Measurements from ENCODE around the gene FAHD1.

FAHD1 gene

DNA sequence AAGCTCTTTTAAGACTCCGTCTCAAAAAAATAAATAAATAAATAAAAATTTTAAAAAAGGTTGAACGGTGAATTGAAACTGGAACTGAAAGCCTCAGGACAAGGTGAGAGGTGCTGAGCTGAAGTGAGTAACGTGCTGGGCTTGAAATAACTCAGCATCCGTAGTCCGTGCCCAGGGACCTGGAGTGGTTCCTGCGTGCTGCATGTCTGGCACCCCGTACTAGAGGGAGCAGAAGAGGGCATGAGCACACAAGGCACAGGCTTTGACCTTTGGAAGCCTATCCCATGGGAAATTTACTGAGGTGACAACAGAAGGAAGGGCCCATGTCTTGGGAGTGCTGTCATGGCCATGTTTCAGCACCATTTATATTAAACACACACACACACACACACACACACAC is 49.5 kb downstream of the FAHD1 start:
- Mint-ChIP-seq H3K4me3 (no peak overlapping the region), H3K36me3 (ENCODE audit: low read depth) (peaks cover 5% of the 10 kb centered on the region), H3K9me3 (peaks cover 7% of the 10 kb centered on the region), H3K27me3 (ENCODE audit: low read depth, poor library complexity) (peaks cover 84% of the 10 kb centered on the region), H3K27ac (no peak overlapping the region), H3K4me1 (peaks cover 29% of the 10 kb centered on the region)
- no peak for DNase-seq
- TF ChIP-seq, protein P1, sequence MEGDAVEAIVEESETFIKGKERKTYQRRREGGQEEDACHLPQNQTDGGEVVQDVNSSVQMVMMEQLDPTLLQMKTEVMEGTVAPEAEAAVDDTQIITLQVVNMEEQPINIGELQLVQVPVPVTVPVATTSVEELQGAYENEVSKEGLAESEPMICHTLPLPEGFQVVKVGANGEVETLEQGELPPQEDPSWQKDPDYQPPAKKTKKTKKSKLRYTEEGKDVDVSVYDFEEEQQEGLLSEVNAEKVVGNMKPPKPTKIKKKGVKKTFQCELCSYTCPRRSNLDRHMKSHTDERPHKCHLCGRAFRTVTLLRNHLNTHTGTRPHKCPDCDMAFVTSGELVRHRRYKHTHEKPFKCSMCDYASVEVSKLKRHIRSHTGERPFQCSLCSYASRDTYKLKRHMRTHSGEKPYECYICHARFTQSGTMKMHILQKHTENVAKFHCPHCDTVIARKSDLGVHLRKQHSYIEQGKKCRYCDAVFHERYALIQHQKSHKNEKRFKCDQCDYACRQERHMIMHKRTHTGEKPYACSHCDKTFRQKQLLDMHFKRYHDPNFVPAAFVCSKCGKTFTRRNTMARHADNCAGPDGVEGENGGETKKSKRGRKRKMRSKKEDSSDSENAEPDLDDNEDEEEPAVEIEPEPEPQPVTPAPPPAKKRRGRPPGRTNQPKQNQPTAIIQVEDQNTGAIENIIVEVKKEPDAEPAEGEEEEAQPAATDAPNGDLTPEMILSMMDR (IDR thresholded peaks at IDR 0.05), result no peak

DNA sequence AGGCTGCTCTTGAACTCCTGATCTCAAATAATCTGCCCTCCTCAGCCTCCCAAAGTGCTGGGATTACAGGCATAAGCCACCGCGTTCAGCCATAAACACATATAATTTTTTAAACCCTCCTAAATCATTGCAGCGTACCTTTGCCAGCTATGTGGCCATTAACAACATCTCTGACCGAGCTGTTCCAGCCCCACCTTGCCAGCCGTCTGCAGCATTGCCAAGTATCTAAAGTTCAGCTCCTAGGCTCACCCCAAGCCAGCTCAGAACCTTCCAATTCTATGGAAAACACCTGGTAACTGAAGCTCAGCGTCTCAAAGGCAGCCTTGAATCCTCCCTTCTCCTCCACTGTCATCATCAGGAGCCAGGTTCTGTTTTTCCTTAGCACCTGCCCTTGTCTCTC is 50.1 kb downstream of the FAHD1 start:
- Mint-ChIP-seq H3K36me3 (ENCODE audit: low read depth) (peaks cover 3% of the 10 kb centered on the region), H3K27ac (no peak overlapping the region), H3K4me1 (peaks cover 28% of the 10 kb centered on the region), H3K27me3 (ENCODE audit: low read depth, poor library complexity) (peaks cover 83% of the 10 kb centered on the region), H3K4me3 (no peak overlapping the region), H3K9me3 (peaks cover 6% of the 10 kb centered on the region)
- TF ChIP-seq, protein P1 (IDR thresholded peaks at IDR 0.05), result no peak
- DNase-seq, result no peak

DNA sequence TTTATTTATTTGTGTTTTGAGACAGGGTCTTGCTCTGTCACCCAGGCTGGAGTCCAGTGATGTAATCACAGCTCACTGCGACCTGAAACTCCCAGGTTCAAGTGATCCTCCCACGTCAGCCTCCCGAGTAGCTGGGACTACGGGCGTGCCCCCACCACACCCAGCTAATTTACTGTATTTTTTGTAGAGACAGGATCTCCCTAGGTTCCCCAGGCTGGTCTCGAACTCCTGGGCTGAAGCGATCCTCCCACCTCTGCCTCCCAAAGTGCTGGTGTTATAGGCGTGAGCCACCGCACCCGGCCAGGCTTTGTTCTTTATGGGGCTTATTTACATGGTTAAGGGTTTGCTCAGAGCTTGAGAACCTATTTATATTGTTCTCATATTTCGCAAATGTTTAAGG is 50.8 kb downstream of the FAHD1 start:
- Mint-ChIP-seq H3K27ac (no peak overlapping the region), H3K4me3 (no peak overlapping the region), H3K4me1 (peaks cover 24% of the 10 kb centered on the region), H3K9me3 (no peaks in the 10 kb centered on the region), H3K36me3 (ENCODE audit: low read depth) (no peaks in the 10 kb centered on the region), H3K27me3 (ENCODE audit: low read depth, poor library complexity) (peaks cover 77% of the 10 kb centered on the region)
- DNase-seq, result no peak
- TF ChIP-seq, protein P1 (IDR thresholded peaks at IDR 0.05), result no peak

DNA sequence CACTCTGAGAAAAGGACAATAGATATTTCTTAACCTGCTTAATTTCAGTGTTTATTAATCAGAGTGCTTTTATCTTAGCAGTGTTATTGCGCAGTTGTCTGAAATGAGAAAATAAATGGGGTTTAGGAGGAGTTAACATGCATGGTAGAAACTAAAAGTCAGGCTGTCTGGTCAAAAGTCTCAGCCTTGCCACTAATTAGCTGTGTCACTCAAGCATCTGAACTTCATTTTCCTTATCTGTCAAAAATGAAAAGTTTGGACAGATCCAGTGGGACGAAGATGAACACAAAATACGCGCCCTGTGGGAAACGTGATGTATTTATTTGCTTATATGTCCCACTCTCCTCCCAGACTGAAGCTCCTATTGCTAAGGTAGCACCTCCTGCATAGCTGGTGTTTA is 51.2 kb downstream of the FAHD1 start:
- Mint-ChIP-seq H3K36me3 (ENCODE audit: low read depth) (no peaks in the 10 kb centered on the region), H3K9me3 (no peaks in the 10 kb centered on the region), H3K4me3 (no peak overlapping the region), H3K27ac (no peak overlapping the region), H3K4me1 (peaks cover 24% of the 10 kb centered on the region), H3K27me3 (ENCODE audit: low read depth, poor library complexity) (peaks cover 75% of the 10 kb centered on the region)
- TF ChIP-seq, protein P1 (IDR thresholded peaks at IDR 0.05), result no peak
- no peak for DNase-seq

All from nephron progenitor cell (in vitro differentiated cells).